Large intestine (tissue), 3 donors: Measurements from ENCODE around the gene RNU1-3. TPM values are rescaled to one million over a fixed set of nuclear protein-coding genes. Genes with fewer than 3 reads are reported as not detected.
"Not testable (repeated sequence)": the region's sequence is repeated elsewhere in the genome, so short reads cannot be mapped to it uniquely, and the experiment has no call there.

Source experiments
- DNase-seq, 2 donors: peaks; one replicate each; pipeline versions ENCODE4 v3.0.0 to v3.0.0-alpha.2; 2013
- H3K27ac ChIP-seq: one replicate; pipeline ENCODE4 v1.5.1; 2013; ENCODE audit warnings: low read length
- H3K27me3 ChIP-seq: 2 replicates; pipeline ENCODE4 v1.6.1; 2013; ENCODE audit warnings: low read length; ENCODE audit not compliant: control insufficient read depth, insufficient read depth
- H3K36me3 ChIP-seq: 2 replicates; pipeline ENCODE4 v1.6.1; 2013; ENCODE audit warnings: low read length; ENCODE audit not compliant: control insufficient read depth, insufficient read depth
- H3K4me1 ChIP-seq: one replicate; pipeline ENCODE4 v1.6.1; 2013; ENCODE audit warnings: low read length; ENCODE audit not compliant: control insufficient read depth, insufficient read depth
- H3K4me3 ChIP-seq: one replicate; pipeline ENCODE4 v1.5.1; 2013; ENCODE audit warnings: low read length
- H3K9me3 ChIP-seq: one replicate; pipeline ENCODE4 v1.6.1; 2013; ENCODE audit warnings: mild to moderate bottlenecking, low read depth, low read length, moderate library complexity; ENCODE audit not compliant: control insufficient read depth
- WGBS: methylation state at CpG from one replicate; pipeline ENCODE4 v1.1.5; 2013; ENCODE audit warnings: low lambda C conversion rate; ENCODE audit not compliant: insufficient coverage; 5-methylcytosine and 5-hydroxymethylcytosine counted together
- polyA plus RNA-seq: library from polyadenylated mRNA; unstranded; fragments of 120-200 nt; gene quantifications from one replicate; pipeline ENCODE4 v1.2.1, GENCODE V29; 2013

The RNU1-3 gene
- polyA plus RNA-seq, 1 donor: 3.2 TPM

DNA sequence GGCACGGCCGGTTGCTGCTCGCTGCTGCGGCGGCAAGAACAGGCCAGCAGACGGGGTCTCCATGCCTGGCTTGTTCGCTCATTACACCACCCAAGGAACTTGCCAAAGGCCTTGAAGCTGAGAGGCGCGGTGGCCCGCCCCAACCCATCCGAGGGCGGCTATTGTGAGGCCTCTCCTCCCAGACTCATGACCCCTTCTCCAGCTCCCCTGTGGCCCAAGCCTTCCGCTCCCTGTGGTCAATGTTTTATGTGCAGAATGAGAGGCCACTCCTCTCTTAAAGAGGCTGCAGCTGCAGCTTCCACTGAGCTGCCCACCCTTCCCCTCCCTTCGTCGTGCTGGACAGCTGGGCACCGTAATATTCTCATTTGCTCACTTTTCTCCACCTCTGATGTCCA lies 27.6 kb upstream of the RNU1-3 start:
- not testable (repeated sequence) for H3K4me3 ChIP-seq, H3K27ac ChIP-seq, H3K27me3 ChIP-seq, H3K36me3 ChIP-seq, H3K9me3 ChIP-seq, H3K4me1 ChIP-seq, DNase-seq
- no CpG with 5 or more reads among the region's 16 CpGs for WGBS

DNA sequence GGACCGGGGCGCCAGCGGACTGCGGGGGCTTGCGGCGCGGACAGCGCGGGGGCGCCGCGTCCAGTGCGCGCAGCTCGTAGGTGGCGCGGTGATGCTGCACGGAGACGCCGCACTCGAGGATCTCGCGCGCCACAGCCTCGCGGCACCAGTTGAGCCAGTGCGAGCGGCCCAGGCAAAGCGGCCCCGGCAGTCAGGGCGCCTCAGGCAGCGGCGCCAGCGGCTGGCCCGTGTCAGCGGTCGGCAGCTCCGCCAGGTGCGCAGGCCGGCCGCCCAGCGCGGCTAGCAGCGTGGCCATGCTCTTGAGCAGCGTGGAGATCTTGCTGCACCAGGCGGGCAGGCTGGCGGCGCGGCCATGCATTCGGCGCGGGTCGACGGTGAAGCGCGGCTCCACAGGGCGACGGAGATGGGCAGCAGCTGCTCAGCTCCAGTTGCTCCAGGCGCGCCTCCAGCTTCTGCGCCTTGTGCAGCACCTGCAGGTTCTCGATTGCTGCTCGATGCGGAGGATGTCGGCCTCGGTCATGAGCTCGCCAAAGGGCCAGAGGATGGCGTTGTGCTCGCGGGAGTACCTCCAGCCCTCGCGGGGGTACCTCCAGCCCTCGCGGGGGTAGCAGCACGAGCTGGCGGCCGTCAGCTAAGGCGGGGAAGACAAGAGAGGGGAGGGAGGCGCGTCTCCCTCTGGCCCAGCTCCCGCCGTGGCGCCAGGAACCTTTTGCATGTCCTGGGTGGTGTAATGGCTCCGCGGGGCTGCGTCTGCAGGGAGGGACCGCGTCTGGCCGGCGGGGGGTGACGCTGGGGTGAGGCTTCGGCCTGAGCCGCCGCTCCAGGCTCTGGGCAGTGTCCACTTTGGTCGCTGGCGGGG lies 26.9 kb upstream of the RNU1-3 start:
- H3K4me1 ChIP-seq, H3K27ac ChIP-seq, H3K9me3 ChIP-seq, H3K27me3 ChIP-seq, H3K4me3 ChIP-seq, DNase-seq, H3K36me3 ChIP-seq: not testable (repeated sequence)
- no CpG with 5 or more reads among the region's 96 CpGs for WGBS

GRCh38 chr1:16692717-16693448 lies 26.1 kb upstream of the RNU1-3 start:
- no CpG with 5 or more reads among the region's 79 CpGs for WGBS
- DNase-seq, H3K4me1 ChIP-seq: not testable (repeated sequence)

DNA sequence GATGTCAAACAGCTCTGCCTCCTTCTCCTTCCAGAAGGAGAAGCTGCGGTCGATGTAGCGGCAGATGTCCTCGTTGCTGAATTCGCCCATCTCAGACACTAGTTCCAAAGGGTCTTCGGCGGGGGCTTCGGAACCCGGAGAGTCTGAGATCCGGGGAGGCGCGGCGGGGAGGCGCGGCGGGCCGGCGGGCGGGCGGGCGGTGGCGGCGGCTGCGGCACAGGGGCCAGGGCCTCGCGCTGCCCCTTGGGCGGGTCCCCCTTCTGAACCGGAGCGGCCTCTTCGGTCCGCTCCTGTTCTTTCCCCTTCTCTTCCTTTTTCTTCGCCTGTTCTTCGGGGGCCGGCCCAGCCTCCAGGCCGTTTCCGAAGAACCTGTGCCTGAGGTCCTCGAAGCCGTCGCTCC lies 25.5 kb upstream of the RNU1-3 start:
- not testable (repeated sequence) for H3K4me1 ChIP-seq, H3K36me3 ChIP-seq, H3K27me3 ChIP-seq, H3K9me3 ChIP-seq, H3K4me3 ChIP-seq, DNase-seq, H3K27ac ChIP-seq
- no CpG with 5 or more reads among the region's 39 CpGs for WGBS

More at GRCh38 chr1:16692717-16693448, 26.1 kb upstream of the RNU1-3 start:
- not testable (repeated sequence) for H3K27me3 ChIP-seq, H3K9me3 ChIP-seq, H3K27ac ChIP-seq, H3K36me3 ChIP-seq, H3K4me3 ChIP-seq

DNA sequence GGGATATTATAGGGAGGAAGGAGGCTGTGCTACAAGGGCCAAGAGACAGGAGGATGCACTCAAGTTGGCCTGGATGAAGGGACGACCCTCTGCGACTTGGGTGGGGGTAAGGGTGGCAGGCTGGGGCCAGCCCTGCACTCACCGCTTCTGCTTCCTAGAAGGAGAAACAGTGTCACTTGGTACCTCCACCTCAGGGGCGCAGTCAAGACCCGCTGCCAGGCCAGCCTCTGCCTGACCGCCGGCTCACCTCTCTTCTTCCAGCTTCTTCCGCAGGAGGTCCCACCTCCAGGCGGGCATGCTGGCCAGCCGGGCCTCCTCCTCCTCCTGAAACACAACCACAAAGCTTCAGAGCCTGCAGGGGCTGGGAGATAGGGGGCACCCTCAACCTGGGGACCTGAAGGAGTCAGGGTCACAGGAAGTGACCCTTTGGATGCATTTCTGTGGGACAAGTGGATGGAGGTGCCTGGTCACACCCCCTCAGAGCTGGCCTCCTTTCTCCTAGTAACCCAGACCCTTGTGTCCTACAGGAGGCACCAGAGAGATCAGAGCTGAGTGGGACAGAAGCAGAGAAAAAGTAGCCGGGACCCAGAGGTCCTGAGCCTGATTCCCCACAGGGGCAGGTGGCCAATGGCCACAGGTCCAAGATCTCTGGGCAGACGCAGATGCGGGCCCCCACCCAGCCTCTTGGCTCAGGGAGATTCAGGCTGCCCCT lies 24.4 kb upstream of the RNU1-3 start:
- not testable (repeated sequence) for H3K4me1 ChIP-seq, H3K9me3 ChIP-seq, H3K27ac ChIP-seq, DNase-seq, H3K27me3 ChIP-seq, H3K36me3 ChIP-seq, H3K4me3 ChIP-seq
- no CpG with 5 or more reads among the region's 13 CpGs for WGBS

- not testable (repeated sequence) for H3K27me3 ChIP-seq, H3K4me1 ChIP-seq, H3K36me3 ChIP-seq, H3K4me3 ChIP-seq, H3K9me3 ChIP-seq, H3K27ac ChIP-seq
- DNase-seq: peak; percentile 37 to 71
- no CpG with 5 or more reads among the region's 13 CpGs for WGBS
Observed at GRCh38 chr1:16687132-16687800, 20.5 kb upstream of the RNU1-3 start.

DNA sequence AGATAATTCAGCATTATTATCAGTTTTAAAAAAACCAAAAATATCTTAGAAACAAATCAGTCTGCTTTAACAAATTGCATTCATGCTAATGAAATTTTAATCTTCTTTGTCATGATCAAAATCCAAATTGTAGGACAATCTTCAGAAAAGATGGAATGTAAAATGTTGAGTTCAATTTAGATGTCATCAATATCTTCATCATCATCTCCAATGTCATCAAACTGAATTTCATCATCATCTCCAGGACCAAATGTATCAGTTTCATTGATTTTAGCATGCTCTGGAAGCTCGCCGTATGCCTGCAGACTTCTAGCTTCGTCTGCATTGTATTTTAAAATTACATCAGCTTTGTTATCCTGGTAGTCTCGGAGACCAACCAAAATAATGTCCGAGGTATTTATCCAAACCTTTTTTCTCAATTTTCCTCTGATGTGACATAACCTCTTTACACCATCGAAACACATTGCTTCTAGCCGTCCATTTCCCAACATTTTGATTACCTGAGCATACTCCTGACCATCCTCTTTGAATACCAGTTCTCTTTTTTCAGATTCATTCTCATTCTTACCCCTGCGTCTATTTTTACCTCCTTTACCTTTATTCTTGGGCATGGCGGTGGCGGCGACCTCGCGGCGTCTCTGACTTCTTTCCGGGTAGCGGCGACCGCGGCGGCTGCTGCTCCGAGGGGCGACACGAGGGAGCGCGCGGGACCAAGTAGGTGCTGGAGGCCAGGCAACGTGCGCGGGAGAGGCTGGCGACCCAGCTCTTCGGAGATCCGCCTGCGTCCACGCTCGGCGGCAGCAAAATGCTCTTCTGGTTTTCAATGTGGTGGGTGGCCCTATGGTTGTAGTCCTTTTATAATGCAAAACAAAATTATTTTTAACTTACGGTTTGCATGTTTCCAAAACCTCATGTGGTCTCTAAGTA lies 19.0 kb upstream of the RNU1-3 start:
- H3K4me1 ChIP-seq, DNase-seq, H3K27me3 ChIP-seq, H3K36me3 ChIP-seq, H3K4me3 ChIP-seq, H3K9me3 ChIP-seq, H3K27ac ChIP-seq: not testable (repeated sequence)
- WGBS: 67% methylated on average over 11 of the region's 37 CpGs

DNA sequence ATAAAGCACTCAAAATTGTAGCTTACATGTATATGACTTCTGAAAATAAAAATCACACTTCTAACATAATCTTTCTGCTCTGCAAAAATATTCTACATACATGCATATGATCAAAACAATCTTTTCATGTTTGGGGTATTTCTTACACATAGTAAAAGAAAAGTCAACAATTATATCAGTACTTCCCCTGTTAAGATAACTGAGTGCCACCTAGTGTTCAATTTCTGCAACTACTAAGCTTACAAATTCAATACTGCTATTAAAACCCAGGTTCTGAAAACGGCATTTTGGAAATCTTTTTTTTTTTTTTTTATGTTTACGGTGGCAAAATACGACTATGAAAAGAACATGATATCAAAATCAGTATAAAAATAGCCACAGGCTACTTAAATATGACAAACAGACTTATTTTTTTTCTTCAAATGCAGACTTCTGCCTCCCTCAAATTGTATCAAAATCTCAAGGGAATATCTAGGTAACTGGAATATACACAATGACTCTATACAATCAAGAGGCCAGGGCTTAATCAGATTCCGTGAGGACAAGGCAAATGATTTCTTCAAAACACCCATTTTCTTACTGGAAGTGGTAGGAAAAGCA lies 18.1 kb upstream of the RNU1-3 start:
- H3K4me3 ChIP-seq, DNase-seq, H3K27ac ChIP-seq, H3K4me1 ChIP-seq, H3K27me3 ChIP-seq, H3K36me3 ChIP-seq, H3K9me3 ChIP-seq: not testable (repeated sequence)
- WGBS: no CpG with 5 or more reads among the region's 4 CpGs

GRCh38 chr1:16684152-16684551 lies 17.4 kb upstream of the RNU1-3 start:
- H3K9me3 ChIP-seq, H3K4me1 ChIP-seq, H3K27ac ChIP-seq, H3K36me3 ChIP-seq, DNase-seq, H3K27me3 ChIP-seq, H3K4me3 ChIP-seq: not testable (repeated sequence)
- WGBS: no CpG with 5 or more reads among the region's 2 CpGs
